Ishikawa (cell line): ENCODE data around the gene AQP12A.

Experiments
- CEBPB ChIP-seq: IDR thresholded peaks from 2 replicates; pipeline ENCODE4 v1.6.1; 2012
- CREB1 ChIP-seq: IDR thresholded peaks from 2 replicates; pipeline ENCODE4 v1.6.1; 2012; ENCODE audit warnings: low read depth
- EGR1 ChIP-seq: IDR thresholded peaks from 2 replicates; pipeline ENCODE4 v1.6.1; 2012
- EP300 ChIP-seq: IDR thresholded peaks from 2 replicates; pipeline ENCODE4 v1.6.1; 2012; ENCODE audit warnings: borderline replicate concordance
- FOXM1 ChIP-seq: IDR thresholded peaks from 2 replicates; pipeline ENCODE4 v1.6.1; 2012; ENCODE audit warnings: low read depth, borderline replicate concordance
- MAX ChIP-seq: IDR thresholded peaks from 2 replicates; pipeline ENCODE4 v1.6.1; 2012
- NFIC ChIP-seq: IDR thresholded peaks from 2 replicates; pipeline ENCODE4 v1.6.1; 2012
- RAD21 ChIP-seq: IDR thresholded peaks from 2 replicates; pipeline ENCODE4 v1.6.1; 2012; ENCODE audit warnings: low read depth
- TAF1 ChIP-seq: IDR thresholded peaks from 2 replicates; pipeline ENCODE4 v1.6.1; 2012; ENCODE audit warnings: low read depth, mild to moderate bottlenecking
- TCF12 ChIP-seq: IDR thresholded peaks from 2 replicates; pipeline ENCODE4 v1.6.1; 2012; ENCODE audit warnings: low read depth
- TEAD4 ChIP-seq: IDR thresholded peaks from 2 replicates; pipeline ENCODE4 v1.6.1; 2012
- USF1 ChIP-seq: IDR thresholded peaks from 2 replicates; pipeline ENCODE4 v1.6.1; 2012
- YY1 ChIP-seq: IDR thresholded peaks from 2 replicates; pipeline ENCODE4 v1.6.1; 2012; ENCODE audit warnings: low read depth
- TF ChIP-seq, protein P1 (sequence below): IDR thresholded peaks from 2 replicates; pipeline ENCODE4 v1.6.1; 2012; ENCODE audit warnings: low read depth, mild to moderate bottlenecking

- TF ChIP-seq TCF12 (no peak), TAF1 (no peak), EP300 (no peak), TEAD4 (no peak), FOXM1 (no peak), EGR1 (no peak), YY1 (no peak), RAD21 (no peak), CEBPB (no peak), USF1 (no peak), MAX (no peak), CREB1 (no peak), NFIC (no peak)
- TF ChIP-seq, protein P1, sequence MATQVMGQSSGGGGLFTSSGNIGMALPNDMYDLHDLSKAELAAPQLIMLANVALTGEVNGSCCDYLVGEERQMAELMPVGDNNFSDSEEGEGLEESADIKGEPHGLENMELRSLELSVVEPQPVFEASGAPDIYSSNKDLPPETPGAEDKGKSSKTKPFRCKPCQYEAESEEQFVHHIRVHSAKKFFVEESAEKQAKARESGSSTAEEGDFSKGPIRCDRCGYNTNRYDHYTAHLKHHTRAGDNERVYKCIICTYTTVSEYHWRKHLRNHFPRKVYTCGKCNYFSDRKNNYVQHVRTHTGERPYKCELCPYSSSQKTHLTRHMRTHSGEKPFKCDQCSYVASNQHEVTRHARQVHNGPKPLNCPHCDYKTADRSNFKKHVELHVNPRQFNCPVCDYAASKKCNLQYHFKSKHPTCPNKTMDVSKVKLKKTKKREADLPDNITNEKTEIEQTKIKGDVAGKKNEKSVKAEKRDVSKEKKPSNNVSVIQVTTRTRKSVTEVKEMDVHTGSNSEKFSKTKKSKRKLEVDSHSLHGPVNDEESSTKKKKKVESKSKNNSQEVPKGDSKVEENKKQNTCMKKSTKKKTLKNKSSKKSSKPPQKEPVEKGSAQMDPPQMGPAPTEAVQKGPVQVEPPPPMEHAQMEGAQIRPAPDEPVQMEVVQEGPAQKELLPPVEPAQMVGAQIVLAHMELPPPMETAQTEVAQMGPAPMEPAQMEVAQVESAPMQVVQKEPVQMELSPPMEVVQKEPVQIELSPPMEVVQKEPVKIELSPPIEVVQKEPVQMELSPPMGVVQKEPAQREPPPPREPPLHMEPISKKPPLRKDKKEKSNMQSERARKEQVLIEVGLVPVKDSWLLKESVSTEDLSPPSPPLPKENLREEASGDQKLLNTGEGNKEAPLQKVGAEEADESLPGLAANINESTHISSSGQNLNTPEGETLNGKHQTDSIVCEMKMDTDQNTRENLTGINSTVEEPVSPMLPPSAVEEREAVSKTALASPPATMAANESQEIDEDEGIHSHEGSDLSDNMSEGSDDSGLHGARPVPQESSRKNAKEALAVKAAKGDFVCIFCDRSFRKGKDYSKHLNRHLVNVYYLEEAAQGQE: no peak
Observed at GRCh38 chr2:240642806-240643092, 48.9 kb upstream of the AQP12A start.
